A549 treated with Mapracorat at 1 μM for 4 hours (cell line): Measurements from ENCODE around the gene OTUD5. TPM values are rescaled to one million over a fixed set of nuclear protein-coding genes. Genes with fewer than 3 reads are reported as not detected.

Source experiments
- total RNA-seq: library from RNA; stranded (reverse); fragments of 200-300 nt; extraction: Qiagen RNA extraction; gene quantifications from 5 replicates; pipeline ENCODE4 v1.2.3, GENCODE V29; 2022

The OTUD5 gene, protein sequence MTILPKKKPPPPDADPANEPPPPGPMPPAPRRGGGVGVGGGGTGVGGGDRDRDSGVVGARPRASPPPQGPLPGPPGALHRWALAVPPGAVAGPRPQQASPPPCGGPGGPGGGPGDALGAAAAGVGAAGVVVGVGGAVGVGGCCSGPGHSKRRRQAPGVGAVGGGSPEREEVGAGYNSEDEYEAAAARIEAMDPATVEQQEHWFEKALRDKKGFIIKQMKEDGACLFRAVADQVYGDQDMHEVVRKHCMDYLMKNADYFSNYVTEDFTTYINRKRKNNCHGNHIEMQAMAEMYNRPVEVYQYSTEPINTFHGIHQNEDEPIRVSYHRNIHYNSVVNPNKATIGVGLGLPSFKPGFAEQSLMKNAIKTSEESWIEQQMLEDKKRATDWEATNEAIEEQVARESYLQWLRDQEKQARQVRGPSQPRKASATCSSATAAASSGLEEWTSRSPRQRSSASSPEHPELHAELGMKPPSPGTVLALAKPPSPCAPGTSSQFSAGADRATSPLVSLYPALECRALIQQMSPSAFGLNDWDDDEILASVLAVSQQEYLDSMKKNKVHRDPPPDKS
- total RNA-seq: 60.5 to 66.4 TPM (median 64.7 TPM) in 5 replicates

DNA sequence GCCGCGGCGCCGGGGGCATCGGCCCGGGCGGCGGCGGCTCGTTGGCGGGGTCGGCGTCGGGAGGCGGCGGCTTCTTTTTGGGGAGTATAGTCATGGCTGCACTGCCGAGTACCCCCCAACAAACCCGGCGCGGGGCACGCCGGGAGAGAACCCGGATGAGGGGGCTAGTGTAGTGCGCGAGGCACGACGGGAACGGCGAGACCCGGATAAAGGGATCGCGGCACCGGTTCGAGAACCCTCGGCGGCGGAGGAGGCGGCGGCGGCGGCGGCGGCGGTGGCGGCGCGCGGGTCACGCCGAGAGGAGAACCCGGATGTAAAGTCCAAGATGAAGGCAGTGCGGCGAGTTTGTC is at the start of gene OTUD5:
OTUD5 (minus strand) TSS at position 131 of the 350 bp plus-strand sequence; CDS start at position 94, 37 bp downstream.

DNA sequence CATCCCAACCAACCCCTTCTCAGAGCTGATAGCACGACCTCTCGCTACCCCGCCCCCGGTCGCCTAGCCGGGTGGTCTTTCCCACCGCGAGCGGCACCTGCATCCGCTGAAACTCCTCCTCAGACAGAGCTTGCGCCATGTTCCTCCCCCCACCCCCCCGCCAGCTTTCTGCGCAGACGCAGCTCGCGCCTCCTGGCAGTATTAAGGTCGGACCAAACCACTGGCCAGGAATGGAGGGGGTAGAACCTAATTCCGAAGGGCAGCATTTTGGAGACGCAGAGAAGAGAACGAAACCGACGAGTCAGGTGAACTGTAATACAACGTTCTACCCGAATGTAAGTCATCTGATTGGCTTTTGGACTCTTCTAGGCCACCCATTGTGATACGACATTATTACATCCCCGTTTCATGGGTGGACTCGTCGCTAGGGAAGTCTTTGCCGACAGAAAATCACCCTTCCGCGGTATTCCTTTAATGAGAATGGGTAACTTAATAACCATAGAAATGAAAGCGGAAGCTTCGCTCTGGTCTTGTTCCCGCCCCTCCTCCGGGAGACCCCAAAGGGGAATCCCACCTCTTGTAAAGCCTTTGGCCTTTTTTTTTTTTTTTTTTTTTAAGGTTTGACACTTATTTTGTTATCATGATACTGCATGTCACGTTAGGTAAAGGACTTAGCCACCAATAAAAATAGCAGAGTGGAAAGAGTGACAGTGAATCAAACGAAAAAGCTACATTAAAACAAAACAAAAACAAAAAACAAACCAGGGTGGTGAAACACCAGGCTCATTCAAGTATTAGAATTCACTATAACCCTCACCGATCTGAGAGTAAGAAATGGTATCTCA is 44.9 kb upstream of the OTUD5 start, which contains the start of gene GRIPAP1:
GRIPAP1 (minus strand) TSS at position 174 of the 845 bp plus-strand sequence; CDS start at position 139, 35 bp downstream.

DNA sequence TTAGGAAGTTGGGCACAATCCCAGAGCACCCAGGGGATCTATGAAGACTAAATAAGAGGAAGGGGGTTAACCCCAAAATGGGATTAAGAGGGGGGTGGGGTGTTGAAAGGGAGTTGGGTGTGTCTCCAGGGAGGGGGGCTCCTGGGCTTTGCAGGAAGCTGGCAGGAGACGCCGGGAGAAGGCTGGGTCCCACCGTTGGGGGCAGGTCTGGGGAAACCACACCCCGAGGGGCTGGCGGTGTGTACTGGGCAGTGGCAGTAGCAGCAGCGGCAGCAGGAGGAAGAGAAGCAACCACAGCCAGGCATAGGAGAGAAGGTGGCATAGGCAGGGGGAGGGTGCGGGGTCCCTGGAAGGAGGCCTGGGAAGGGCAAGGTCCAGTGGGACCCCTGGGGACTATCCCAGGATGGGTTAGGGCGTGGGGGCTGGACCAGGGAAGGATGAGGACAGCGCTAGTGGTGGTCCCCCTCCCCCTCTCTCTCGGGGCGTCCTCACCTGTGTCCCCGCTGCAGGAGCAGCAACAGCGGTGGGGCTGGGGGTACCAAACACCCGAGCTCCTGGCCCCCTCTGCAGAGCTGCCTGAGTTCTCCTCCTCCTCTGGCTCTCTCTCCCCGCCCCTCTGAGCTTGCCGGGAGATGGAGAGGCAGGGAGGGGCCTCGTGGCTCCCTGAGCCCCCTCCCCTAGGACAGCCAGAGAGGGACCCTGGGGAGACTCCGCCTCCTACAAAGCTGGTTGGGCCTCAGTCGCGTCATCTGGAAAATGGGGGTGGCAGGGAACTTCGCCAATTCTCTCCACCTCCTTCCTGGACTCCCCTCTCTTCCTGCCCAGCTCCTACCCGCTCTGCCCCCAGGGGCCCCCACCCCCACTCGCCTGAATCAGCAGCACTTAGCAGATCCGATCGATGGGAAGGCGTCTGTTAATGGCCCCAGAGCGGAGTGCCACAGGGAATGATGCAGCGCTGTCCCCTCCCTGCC is 14.1 kb upstream of the OTUD5 start, which contains the start of gene KCND1:
KCND1 (minus strand) TSS at position 596 of the 971 bp plus-strand sequence. CDS start 1,573 bp downstream, outside the sequence.

DNA sequence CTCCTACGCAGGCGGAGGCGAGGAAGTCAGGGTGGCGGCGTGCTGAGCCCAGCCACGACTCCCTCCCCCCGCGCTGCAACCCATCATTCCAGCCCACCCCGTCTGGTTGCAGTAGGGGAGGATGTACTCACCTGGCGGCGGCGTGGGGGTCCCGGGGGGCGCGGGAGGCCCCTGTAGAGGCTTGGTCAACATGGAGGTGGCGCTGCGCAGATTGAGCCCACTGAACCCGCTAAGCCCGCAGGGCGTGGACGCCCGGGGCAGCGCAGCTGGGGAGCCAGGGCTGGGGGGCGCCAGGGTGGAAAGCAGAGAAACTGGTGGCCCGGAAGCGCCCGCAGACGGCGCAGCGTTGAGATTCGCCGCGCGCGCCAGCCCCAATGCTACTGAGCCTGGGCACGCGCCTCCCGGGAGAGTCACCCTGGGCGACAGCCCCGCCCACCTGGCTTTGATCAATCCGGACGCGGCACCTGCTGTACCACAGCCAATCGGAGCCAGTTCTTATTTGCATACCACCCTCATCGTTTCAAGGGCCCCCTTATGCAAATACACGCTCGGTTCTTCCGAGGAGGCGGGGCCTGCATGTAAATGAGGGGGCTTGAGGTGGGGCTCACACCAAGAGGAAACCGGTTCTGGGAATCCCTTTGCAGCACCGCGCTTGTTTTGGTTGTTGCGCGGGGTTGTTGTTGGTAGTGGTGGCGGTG is 38.6 kb downstream of the OTUD5 start, which contains the start of gene PIM2:
PIM2 (minus strand) TSS at position 382 of the 698 bp plus-strand sequence; CDS start at position 192, 190 bp downstream.

DNA sequence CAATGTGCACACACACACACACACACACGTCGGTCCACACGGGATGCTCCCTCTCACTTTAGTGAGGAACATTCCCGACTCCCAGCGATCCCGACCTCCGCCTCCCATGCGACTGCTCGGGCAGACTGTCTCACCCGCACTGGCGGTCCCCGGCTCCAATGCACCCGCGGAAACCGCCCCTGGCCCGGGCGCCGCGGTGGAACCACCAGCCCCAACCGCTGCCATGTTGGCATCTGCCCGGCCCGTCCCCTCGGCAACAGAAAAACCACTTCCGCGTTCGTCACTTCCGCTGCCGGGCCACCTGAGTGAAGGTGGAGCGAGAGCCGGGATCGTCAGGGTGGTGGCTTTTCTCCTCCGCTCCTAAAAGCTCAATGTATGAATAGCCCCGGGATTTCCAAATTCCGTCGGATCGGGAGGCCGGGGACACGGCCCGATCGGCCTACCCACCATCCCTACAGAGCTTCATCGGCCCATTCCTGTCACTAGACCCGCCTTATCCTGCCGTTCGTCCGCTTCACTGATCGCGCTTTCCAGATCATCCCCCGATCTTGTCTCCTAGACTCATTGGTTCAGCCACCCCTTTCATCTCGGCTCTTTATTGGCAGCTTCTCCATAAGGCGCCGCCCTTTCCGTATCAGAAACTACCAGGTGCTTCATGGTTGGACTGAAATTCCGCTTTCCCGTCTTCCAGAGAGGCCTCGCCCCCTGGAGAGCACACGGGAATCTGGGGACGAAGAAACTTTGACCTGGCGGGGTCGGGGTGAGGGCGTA is 45.8 kb downstream of the OTUD5 start, which contains the start of gene SLC35A2:
SLC35A2 (minus strand) TSS at position 235 of the 771 bp plus-strand sequence; CDS start at position 225, 10 bp downstream.

DNA sequence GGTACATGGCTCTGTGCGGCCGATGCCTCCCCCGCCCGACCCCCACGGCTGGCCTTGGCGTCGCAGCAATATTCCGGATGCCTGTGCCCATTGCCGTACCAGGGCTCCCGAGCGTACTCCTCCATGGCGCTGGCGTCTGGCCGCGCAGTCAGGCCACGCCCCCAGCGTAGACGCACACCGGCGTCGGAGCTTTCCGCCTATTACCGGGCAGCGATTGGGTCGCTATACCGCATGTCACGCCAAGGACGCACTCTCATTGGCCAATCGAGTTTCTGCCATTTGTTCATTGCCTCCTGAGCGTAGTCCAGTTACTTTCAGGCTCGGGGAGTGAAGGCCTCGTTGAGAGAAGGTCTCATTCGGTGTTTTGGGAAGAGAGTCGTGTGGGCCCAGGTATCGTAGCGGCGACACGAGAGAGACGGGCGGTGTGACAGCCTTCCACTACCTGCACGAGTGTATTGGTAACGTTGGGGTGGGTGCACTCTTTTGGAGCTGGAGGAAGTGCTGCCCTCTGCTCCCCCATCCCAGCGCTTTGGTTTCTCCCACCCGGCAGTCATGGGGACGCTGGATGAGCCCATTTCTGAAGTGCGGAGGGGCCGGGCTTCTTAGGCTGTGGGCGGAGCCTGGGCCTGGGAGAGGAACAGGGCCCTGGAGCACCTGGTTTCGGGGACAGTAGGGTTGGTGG is 59.6 kb downstream of the OTUD5 start, which contains the start of the genes PQBP1 and TIMM17B:
PQBP1 (plus strand) TSS at position 306 of the 682 bp plus-strand sequence. CDS start 580 bp downstream, outside the sequence.
TIMM17B (minus strand) TSS at position 144 of the 682 bp plus-strand sequence; CDS start at position 125, 19 bp downstream.

Other genes starting within 250 kb of the OTUD5 start
- not detected in 5 replicates for gene GLOD5, start 195.9 kb downstream of the OTUD5 start, total RNA-seq
- gene GATA1, start 171.0 kb downstream of the OTUD5 start, total RNA-seq: not detected in 5 replicates
- gene HDAC6, start 155.5 kb downstream of the OTUD5 start, total RNA-seq: 25.3 to 31.5 TPM (median 27.3 TPM) in 5 replicates
- gene ERAS, start 131.1 kb downstream of the OTUD5 start, total RNA-seq: not detected in 5 replicates
- gene PCSK1N, start 122.0 kb downstream of the OTUD5 start, total RNA-seq: 19.4 to 53.5 TPM (median 48.4 TPM) in 5 replicates
- 82.0 to 110 TPM (median 102 TPM) in 5 replicates for gene TIMM17B, start 59.8 kb downstream of the OTUD5 start, total RNA-seq
- 89.7 to 105 TPM (median 93.2 TPM) in 5 replicates for gene PQBP1, start 59.7 kb downstream of the OTUD5 start, total RNA-seq
- 47.9 to 65.4 TPM (median 62.5 TPM) in 5 replicates for gene SLC35A2, start 46.0 kb downstream of the OTUD5 start, total RNA-seq
- gene PIM2, start 38.6 kb downstream of the OTUD5 start, total RNA-seq: 8.5 to 9.6 TPM (median 9.3 TPM) in 5 replicates
- 0.80 to 1.4 TPM (median 0.96 TPM) in 5 replicates for gene KCND1, start 14.2 kb upstream of the OTUD5 start, total RNA-seq
- gene GRIPAP1, start 44.7 kb upstream of the OTUD5 start, total RNA-seq: 17.3 to 20.9 TPM (median 19.0 TPM) in 5 replicates
- 41.8 to 52.7 TPM (median 51.5 TPM) in 5 replicates for gene TFE3, start 85.8 kb upstream of the OTUD5 start, total RNA-seq
- 2.7 to 3.9 TPM (median 3.2 TPM) in 5 replicates for gene CCDC120, start 101.4 kb upstream of the OTUD5 start, total RNA-seq
- gene PRAF2, start 116.4 kb upstream of the OTUD5 start, total RNA-seq: 35.6 to 45.6 TPM (median 42.4 TPM) in 5 replicates
- gene WDR45, start 122.3 kb upstream of the OTUD5 start, total RNA-seq: 54.9 to 60.6 TPM (median 57.5 TPM) in 5 replicates
- gene GPKOW, start 166.1 kb upstream of the OTUD5 start, total RNA-seq: 21.6 to 24.3 TPM (median 22.5 TPM) in 5 replicates
- 2.3 to 3.5 TPM (median 3.2 TPM) in 5 replicates for gene MAGIX, start 205.2 kb upstream of the OTUD5 start, total RNA-seq
- 366 to 455 TPM (median 433 TPM) in 5 replicates for gene PLP2, start 214.3 kb upstream of the OTUD5 start, total RNA-seq
- 12.4 to 18.2 TPM (median 17.1 TPM) in 5 replicates for gene PRICKLE3, start 228.8 kb upstream of the OTUD5 start, total RNA-seq
- 2.1 to 2.8 TPM (median 2.4 TPM) in 5 replicates for gene SYP, start 242.6 kb upstream of the OTUD5 start, total RNA-seq